Erythroblast (primary cell): ENCODE results near the gene STX11.

Experiments
- DNase-seq, 2 experiments: peaks; one replicate each; lab custom pipeline; 2025; lab: John Stamatoyannopoulos, UW
- GATA1 ChIP-seq: IDR thresholded peaks from 2 replicates; pipeline ENCODE4 v1.6.1; 2011; ENCODE audit warnings: low read depth, mild to moderate bottlenecking, control low read depth, low read length, moderate library complexity
- POLR2A ChIP-seq: IDR thresholded peaks from 2 replicates; pipeline ENCODE4 v1.6.1; 2011; ENCODE audit warnings: mild to moderate bottlenecking, low read length

The STX11 gene

DNA sequence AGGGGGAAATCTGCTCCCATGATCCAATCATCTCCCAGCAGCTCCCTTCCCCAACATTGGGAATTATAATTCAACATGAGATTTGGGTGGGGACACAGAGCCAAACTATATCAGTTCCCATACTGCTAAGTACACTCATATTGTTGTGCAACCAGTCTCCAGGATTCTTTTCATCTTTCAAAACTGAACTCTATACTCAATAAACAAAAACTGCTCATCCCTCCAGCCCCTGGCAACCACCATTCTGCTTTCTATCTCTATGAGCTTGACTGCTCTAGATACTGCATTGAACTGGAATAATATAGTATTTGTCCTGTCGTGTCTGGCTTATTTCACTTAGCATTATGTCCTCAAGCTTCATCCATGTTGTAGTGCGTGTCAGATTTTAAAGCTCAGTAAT, 42.9 kb downstream of the STX11 start:
- DNase-seq, result no peak
- TF ChIP-seq POLR2A, result no peak
- no peak for TF ChIP-seq GATA1

DNA sequence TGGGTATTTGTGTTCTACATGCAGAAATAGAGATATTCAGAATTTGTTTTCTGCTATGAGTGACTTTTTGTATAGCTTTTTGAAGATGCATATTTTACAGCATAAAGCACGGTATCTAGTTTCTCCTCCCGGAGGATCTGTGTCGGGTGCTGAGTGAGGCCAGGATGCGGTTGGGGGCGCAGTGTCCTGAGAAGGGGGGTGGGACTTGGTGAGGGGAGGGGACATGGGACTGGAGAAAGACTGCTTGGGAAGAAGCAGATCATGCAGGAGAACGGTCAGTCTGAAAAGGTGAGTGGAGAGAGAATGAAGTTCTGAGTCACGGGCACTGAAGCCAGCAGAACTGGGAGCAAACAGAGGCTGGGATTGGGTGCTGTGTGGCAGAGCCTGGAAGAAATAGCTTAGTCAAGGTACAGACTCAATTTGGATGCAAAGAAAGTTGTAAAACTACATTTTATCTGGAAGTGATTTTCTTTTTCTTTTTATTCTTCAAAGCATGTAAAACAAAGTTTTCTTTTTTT, 44.0 kb downstream of the STX11 start:
- no peak for DNase-seq
- TF ChIP-seq GATA1 (no peak), POLR2A (no peak)

DNA sequence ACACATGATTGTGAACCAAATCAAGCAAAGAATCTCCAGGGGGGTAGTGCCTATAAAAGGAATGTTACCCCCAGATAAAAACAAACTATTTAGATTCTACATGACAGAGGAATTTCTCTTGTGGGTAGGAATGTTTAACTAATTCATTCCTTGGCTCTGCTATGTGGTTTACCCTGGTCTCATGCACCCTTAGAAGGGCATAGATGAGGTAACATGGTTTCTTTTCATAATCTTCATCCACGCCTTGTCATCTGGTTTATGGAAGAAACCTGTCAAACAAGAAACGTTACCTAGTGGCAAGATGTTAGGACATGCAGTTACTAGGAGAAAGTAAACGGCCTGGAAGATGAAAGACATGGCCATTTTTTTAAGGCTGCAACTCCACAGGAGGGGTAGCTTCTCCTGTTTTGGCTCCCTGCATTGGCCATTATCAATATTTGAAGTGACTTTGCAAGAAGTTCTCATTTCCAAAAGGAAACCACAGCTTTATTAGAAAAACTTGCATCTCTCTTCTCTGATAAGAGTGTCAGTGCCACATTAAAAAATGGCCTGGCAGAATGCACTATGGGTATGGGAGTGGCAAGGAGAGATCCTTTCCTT, 45.5 kb downstream of the STX11 start:
- DNase-seq, result no peak
- no peak for TF ChIP-seq POLR2A
- no peak for TF ChIP-seq GATA1

DNA sequence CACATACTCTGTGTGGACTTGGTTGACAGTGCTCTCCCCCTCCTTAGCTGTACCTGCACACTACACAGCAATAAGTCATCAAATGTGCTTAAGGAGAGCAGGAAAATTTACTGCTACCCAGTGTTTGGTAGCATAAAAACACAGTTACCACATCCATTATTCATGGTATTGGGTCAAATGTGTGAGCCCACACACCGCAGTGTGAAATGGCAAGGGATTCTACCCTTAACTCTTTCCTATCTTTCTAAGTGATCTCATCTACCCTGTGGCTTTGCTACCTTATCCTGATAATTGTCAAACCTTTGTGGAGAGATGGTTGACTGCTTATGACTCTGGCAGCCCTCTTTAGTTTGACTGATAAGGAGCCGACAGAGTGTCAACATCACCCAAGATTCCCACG, 47.6 kb downstream of the STX11 start:
- DNase-seq, result no peak
- TF ChIP-seq POLR2A (no peak), GATA1 (no peak)

DNA sequence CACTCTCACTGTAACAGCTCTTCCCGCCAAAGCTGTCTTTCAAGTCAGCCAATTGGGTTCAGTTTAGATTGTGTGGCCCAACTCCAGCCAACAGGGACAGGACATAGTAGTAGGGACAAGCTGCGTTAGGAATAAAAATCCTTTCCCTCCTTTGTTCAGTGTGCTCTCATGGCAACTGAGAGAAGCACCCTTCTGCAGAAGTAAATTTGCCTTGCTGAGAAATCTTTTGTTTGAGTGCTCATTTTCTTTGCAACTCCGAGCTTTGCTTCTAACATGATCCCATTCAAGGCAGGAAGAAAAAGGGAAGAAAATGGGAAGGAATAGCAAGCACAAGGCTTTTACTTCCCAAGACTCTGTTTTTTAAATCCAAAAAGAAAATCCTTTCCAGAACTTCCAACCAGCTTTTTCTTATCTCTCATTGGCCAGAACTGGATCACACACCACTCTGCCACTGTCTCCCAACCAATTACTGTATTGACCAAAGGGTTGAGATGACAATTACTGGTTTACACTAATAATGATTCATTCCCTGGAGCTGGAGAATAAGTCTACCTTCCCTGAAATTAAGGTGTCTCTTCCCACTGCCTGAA, 52.7 kb downstream of the STX11 start:
- no peak for DNase-seq
- TF ChIP-seq GATA1 (no peak), POLR2A (no peak)

DNA sequence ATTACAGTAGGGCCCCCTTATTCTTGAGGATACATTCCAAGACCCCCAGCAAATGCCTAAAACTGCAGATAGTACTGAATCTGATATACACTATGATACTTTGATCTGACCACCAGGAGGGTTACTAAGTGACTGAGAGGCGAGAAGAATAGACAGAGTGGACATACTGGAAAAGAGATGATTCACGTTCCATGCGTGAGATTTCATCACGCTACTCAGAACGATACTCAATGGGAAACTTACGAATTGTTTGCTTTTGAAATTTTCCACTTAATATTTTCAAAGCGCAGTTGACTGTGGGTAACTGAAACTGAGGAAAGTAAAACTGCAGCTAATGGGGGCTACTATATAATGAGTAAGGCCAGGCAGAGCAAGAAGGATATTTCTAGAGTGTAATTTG, 60.8 kb downstream of the STX11 start:
- TF ChIP-seq POLR2A, result no peak
- no peak for DNase-seq

DNA sequence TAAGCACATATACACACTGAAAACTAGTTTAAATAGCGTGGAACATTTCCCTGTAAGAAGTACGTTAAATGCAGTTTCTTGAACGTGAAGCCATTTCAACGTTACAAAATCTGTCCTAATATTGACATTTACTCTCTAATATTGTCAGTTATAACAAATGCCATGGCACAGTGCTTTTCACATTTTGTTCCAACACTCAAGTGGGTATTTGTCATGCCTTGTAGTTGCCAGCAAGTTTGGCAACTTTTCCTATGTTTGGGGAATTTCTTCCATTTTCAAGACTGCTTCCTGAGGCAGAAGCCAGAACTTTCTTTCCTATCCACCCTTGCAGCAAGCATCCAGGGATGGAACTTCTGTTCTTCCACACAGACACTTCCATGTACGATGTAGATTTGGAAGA, 63.0 kb downstream of the STX11 start:
- DNase-seq, result no peak

DNA sequence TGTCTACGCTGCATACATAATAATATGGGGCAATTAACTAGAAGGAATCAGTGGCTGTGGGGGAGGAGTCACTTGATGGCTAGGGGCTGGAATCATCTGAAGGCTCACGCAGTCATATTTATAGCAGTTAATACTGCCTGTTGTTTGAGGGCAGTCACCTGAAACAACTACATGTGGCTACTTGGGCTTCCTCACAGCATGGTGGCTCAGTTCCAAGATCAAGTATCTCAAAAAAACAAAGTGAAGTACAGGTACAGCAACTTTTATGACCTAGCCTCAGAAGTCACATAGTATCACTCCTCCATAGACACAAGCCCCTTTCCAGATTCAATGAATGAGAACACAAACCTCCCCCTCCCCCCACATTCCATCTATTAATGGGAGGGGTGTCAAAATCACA, 63.7 kb downstream of the STX11 start:
- DNase-seq, result peak; percentile 10 to 25
- TF ChIP-seq POLR2A (no peak), GATA1 (no peak)

More for the DNA sequence above, 63.0 kb downstream of the STX11 start:
- TF ChIP-seq POLR2A (no peak), GATA1 (no peak)

DNA sequence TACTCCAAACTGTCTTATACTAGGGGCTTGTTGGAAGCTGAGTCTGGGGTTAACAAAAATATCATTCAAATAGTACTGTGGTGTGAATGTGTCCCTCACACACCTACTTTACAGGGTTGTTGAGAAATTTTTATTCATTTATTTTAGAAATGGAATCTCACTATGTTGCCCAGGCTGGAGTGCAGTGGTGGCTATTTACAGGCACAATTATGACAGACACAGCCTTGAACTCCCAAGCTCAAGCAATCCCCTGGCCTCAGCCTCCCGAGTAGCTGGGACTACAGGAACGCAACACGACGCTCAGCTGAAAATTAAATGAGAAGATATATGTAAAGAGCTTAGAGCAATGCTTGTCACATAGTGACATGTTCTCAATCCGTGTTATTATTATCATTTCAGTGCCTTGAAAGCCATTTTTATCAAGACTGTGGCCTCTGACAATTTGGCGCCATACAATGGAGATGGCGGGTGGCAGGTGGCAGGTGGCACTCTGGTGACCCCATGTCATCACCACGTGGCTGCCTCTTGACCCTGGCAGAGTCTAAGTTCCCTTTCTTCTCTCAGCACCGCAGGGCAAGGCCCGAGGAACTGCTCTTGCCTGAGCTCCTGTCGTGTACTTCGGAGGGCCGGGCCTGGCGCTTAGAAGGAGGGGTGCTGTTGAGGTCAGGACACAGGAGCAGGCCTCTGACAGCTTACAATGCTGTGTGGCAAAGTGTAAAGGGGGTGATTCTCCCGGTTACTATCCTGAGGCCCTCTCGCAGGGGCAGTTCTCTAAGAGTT, 64.5 kb downstream of the STX11 start:
- DNase-seq, result no peak
- TF ChIP-seq POLR2A, result no peak
- no peak for TF ChIP-seq GATA1

DNA sequence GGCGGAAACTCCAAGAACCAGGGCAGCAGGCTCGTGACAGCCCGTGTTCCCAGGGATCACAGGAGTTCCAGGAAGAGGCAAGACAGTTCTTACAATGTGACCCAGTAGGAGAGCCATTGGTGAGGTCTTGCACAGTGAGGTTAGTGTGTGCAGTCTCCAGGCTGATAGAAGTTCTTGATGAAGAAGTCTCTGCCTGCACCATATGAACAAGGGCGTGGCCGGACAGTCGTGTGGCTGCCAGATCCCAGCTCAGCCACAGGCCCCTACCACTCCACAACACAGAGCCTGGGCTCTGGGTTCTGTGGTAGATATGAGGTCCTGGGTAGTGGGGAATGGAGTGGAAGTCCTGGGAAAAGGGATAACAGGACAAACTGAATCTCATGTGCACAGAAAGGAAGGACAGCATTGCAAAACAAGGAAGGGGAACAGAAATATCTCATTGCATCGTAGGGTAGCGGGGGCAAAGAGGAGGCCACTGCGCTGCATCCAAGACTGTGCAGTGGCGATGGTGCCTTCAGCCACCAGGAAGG, 65.2 kb downstream of the STX11 start:
- TF ChIP-seq POLR2A, result no peak
- no peak for TF ChIP-seq GATA1
- peak; percentile 65 to 83 for DNase-seq

DNA sequence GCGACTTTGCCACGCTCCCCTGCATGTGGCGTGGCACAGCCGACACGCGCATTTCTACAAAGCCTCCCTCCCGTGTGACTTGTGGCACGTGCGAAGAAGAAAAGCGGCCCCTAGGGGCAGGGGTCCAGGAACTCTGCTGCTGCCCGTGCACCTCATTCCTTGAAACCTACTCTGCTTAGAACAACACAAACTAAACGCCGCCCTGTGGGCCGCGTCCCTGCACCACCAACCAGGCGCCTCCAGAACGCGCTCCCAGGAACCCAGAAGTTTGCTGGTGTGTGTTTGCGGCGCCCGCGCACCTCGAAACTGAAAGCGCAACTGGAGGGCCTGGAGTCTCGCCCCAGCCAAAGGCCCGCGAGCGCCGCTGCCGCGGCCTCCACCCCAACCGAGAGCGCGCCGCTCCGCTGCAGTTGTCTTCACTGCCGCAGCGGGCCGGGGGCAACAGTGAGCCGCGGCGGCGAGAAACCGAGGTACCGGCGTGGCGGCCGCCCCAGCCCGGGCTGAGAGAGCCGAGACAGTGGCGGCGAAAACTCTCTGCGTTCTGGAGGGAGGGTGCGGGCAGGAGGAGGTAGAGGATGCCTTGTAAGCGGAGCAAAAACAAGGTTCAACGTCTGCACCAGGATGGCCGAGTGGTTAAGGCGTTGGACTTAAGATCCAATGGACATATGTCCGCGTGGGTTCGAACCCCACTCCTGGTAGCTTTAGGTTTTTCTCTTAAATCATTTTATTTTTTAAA, 65.8 kb downstream of the STX11 start:
- DNase-seq, result peak; percentile 98
- TF ChIP-seq GATA1, result no peak
- TF ChIP-seq POLR2A, result peak; percentile 49

DNA sequence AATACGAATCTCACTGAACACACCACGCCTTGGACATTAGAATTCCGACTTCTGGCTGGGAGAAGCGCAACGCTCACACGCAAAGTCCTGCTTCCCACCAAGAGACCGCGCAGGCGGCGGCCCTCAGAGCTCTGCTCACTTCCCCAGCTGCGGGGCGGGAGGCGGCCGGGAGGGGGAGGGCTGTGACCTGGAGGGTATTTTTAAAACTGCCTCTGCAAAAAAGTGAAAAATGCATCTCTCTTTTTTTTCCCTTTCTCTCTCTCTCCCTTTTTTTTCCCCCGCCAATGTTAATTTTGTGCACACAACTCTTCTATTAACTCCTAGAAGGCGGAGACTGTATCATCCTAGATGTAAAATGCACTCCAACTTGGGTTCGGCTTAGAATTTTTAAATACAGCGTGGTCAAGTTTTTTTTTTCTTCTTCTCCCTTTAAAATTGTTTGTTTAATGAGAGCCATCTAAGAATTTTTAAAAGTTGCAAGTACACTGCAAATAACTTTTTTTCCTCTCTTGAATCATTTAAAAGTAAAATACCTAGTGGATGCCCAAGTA, 66.4 kb downstream of the STX11 start:
- DNase-seq, result no peak
- TF ChIP-seq POLR2A (no peak), GATA1 (no peak)

DNA sequence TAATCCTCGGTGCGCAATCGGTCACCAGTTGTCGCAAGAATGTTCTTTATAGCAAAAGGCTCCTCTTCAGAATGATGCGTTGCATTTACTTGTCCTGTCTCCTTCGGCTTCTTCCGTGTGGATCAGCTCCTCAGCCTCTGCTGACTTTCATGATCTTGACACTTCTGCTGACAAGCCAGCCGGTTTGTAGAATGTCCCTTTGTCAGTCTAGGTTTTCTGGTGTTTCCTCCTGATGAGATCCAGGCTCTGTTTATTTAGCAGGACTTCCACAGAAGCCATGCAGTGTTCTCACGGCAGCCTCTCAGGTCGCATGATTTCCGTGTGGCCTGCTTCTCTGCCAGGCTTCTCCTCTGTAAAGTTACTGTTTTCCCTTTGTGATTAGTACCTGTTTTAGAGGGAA, 66.9 kb downstream of the STX11 start:
- no peak for DNase-seq

DNA sequence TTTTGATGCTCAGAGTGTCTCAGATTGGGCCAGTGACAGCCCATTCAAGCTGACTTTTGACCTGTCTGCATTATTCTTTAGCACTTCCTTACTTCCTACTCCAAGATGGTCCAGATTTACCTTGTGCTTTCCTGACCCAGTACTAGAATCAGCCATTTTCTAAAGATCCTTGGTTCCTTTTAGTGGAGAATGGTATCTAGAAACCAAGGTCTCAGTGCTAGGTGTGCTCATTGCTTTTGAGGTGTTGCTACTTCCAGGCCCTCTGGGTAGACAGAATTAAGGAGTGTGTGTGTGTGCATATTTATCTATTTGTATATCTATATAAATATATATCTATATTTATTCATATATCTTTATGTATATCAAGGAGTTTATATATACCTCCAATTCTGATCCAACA, 67.5 kb downstream of the STX11 start:
- DNase-seq, result no peak
- no peak for TF ChIP-seq GATA1
- no peak for TF ChIP-seq POLR2A

More for the DNA sequence above, 66.9 kb downstream of the STX11 start:
- TF ChIP-seq GATA1 (no peak), POLR2A (no peak)
